H1 (cell line): ENCODE data around the gene OXSM. TPM values are rescaled to one million over a fixed set of nuclear protein-coding genes. Genes with fewer than 3 reads are reported as not detected.

Experiments
- SIN3A ChIP-seq, 2 experiments: IDR thresholded peaks in 1 of 2; conservative IDR thresholded peaks in 1 of 2; 2 replicates each; pipeline ENCODE4 v1.6.1; 2011 to 2012; ENCODE audit warnings: low read length in 2 of 2, improper control_type of control experiment in 1 of 2, low read depth in 1 of 2, mild to moderate bottlenecking in 1 of 2
- polyA plus RNA-seq, 7 experiments: library from polyadenylated mRNA; depleted of rRNA in 3 of 7; stranded (reverse) in 5 of 7; unstranded in 2 of 7; fragments of >200 nt in 5 of 7; fragments of 200-250 nt in 2 of 7; gene quantifications; 1 replicate in 5 of 7; 2 replicates in 1 of 7; 4 replicates in 1 of 7; pipeline versions ENCODE4 v1.2.1 to v1.2.3, GENCODE V29; 2011 to 2013; ENCODE audit warnings: missing spikeins in 2 of 7, mixed read lengths in 2 of 7
- total RNA-seq: library from RNA; stranded (reverse); fragmentation: NEBNext Ultra II Directional; extraction: Animal tissue kit (Norgen Biotek cat#: 25700); gene quantifications from 2 replicates; pipeline ENCODE4 v1.2.1, GENCODE V29; 2021

Gene OXSM
- total and polyA plus RNA-seq, 2 of the 8 experiments (the other 6 are each of a cell fraction or from before 2014, with no cell fraction given): 1.3 to 2.2 TPM

DNA sequence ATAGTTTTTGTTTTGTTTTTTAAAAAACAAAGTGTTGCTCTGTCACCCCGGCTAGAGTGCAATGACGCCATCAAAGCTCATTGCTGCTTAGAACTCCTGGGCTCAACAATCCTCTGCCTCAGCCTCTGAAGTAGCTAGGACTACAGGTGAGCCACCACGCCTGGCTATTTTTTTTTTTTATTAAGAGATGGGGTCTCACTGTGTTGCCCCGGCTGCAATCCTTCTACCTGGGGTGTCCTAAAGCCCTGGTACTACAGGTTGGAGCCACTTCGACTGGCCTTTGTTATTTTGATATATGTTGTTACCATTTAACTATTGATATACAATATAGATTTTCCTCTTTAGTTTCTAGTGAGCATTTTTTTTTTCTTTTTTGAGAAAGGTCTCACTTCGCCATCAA, 9.3 kb upstream of the OXSM start (continued):
- no peak for TF ChIP-seq SIN3A (conservative IDR thresholded peaks at IDR 0.05 in 1 of 2, IDR thresholded peaks at IDR 0.05 in 1 of 2; ENCODE audit: low read depth in 1 of 2, low read length in 2 of 2)
